Skeletal muscle cell (primary cell): ENCODE results near the gene CLASP1.
A peak's percentile ranks its signal among the peaks of the same experiment; 100 is the strongest.
"Not testable (repeated sequence)": the region's sequence is repeated elsewhere in the genome, so short reads cannot be mapped to it uniquely, and the experiment has no call there.

Experiments used
- DNase-seq: peaks from one replicate; pipeline ENCODE4 v3.0.0-alpha.2; 2010; ENCODE audit warnings: low read depth
- H3K4me3 ChIP-seq: 2 replicates; pipeline ENCODE4 v1.5.1; 2011; ENCODE audit warnings: low read depth, mild to moderate bottlenecking, control low read depth, low read length, moderate library complexity

The CLASP1 gene

GRCh38 chr2:121627525-121628050 lies 21.7 kb downstream of the CLASP1 start:
- no peak overlapping the region for H3K4me3 ChIP-seq
- no peak for DNase-seq

- DNase-seq = peak; percentile 92
- no peak overlapping the region for H3K4me3 ChIP-seq
Measured at GRCh38 chr2:121626777-121627524, 22.3 kb downstream of the CLASP1 start.

GRCh38 chr2:121625953-121626352 lies 23.3 kb downstream of the CLASP1 start:
- no peak for DNase-seq
- no peak overlapping the region for H3K4me3 ChIP-seq

- no peak for DNase-seq
Measured at GRCh38 chr2:121617042-121617599, 32.1 kb downstream of the CLASP1 start.

GRCh38 chr2:121613774-121614173 lies 35.5 kb downstream of the CLASP1 start:
- no peak for DNase-seq
- H3K4me3 ChIP-seq = no peak overlapping the region

More at GRCh38 chr2:121617042-121617599, 32.1 kb downstream of the CLASP1 start:
- H3K4me3 ChIP-seq = no peak overlapping the region

- H3K4me3 ChIP-seq = no peak overlapping the region
- no peak for DNase-seq
Measured at GRCh38 chr2:121613152-121613551, 36.1 kb downstream of the CLASP1 start.

- DNase-seq = no peak
- H3K4me3 ChIP-seq = no peak overlapping the region
Measured at GRCh38 chr2:121611730-121612705, 37.2 kb downstream of the CLASP1 start.

GRCh38 chr2:121611048-121611649 lies 38.1 kb downstream of the CLASP1 start:
- H3K4me3 ChIP-seq, DNase-seq: not testable (repeated sequence)

GRCh38 chr2:121610487-121610874 lies 38.8 kb downstream of the CLASP1 start:
- not testable (repeated sequence) for DNase-seq, H3K4me3 ChIP-seq

- DNase-seq = no peak
- H3K4me3 ChIP-seq = no peak overlapping the region
Measured at GRCh38 chr2:121608967-121609366, 40.3 kb downstream of the CLASP1 start.

- H3K4me3 ChIP-seq = no peak overlapping the region
- DNase-seq = no peak
Measured at GRCh38 chr2:121608367-121608766, 40.9 kb downstream of the CLASP1 start.

GRCh38 chr2:121605820-121606733 lies 43.2 kb downstream of the CLASP1 start:
- H3K4me3 ChIP-seq = no peak overlapping the region
- no peak for DNase-seq

GRCh38 chr2:121603185-121603584 lies 46.1 kb downstream of the CLASP1 start:
- no peak for DNase-seq
- no peak overlapping the region for H3K4me3 ChIP-seq

- no peak for DNase-seq
- no peak overlapping the region for H3K4me3 ChIP-seq
Measured at GRCh38 chr2:121599963-121600651, 49.2 kb downstream of the CLASP1 start.

GRCh38 chr2:121598087-121598486 lies 51.2 kb downstream of the CLASP1 start:
- no peak overlapping the region for H3K4me3 ChIP-seq
- DNase-seq = no peak

GRCh38 chr2:121596221-121597080 lies 52.8 kb downstream of the CLASP1 start:
- H3K4me3 ChIP-seq = peak overlapping the region; percentile 13
- DNase-seq = no peak
